Panc1 (cell line): ENCODE data around the gene PKP1. TPM values are rescaled to one million over a fixed set of nuclear protein-coding genes. Genes with fewer than 3 reads are reported as not detected.
A peak's percentile ranks its signal among the peaks of the same experiment; 100 is the strongest.

Experiments
- ATAC-seq: fragments of 200-7000 bp; cut with Tn5 transposase; 2 replicates; pipeline ENCODE4 v1.9.1; 2020; ENCODE audit warnings: mild to moderate bottlenecking, moderate library complexity
- BruUV-seq: library from RNA; stranded (reverse); fragments of 400-500 nt; replicated peaks from 2 replicates; lab custom pipeline; 2021; lab: Mats Ljungman, UMichigan
- CTCF ChIA-PET: fragments of 300-600 bp; sonication (Branson Sonifier 250); formaldehyde crosslinking; loops from one replicate; lab custom pipeline; 2022; ENCODE audit warnings: antibody characterized with exemption; lab: Charles Lee
- POLR2A ChIA-PET: fragments of 300-600 bp; sonication (Branson Sonifier 250); formaldehyde crosslinking; loops from one replicate; lab custom pipeline; 2022; ENCODE audit warnings: antibody characterized with exemption; lab: Charles Lee
- DNase-seq: peaks from one replicate; pipeline ENCODE4 v3.0.0-alpha.2; 2010; ENCODE audit warnings: low read depth, low spot score
- H3K27ac ChIP-seq: 2 replicates; pipeline ENCODE4 v1.5.1; 2011; ENCODE audit warnings: mild to moderate bottlenecking, low read length, inconsistent platforms
- H3K27me3 ChIP-seq: fragments of 200-500 bp; sonication (Bioruptor generic); 2 replicates; pipeline ENCODE4 v1.6.0; 2014; ENCODE audit warnings: low read length, inconsistent platforms; ENCODE audit not compliant: control insufficient read depth, insufficient read depth
- H3K36me3 ChIP-seq: fragments of 200-500 bp; sonication (Bioruptor generic); 2 replicates; pipeline ENCODE4 v1.5.1; 2014; ENCODE audit warnings: inconsistent platforms, mild to moderate bottlenecking, low read length, moderate library complexity; ENCODE audit not compliant: control insufficient read depth, insufficient read depth
- H3K4me1 ChIP-seq: 2 replicates; pipeline ENCODE4 v1.5.1; 2011; ENCODE audit warnings: inconsistent platforms, mild to moderate bottlenecking, low read length, moderate library complexity; ENCODE audit not compliant: control insufficient read depth, insufficient read depth
- H3K4me3 ChIP-seq, 2 experiments: 2 replicates each; pipeline ENCODE4 v1.5.1; 2011 to 2012; ENCODE audit warnings: low read depth in 2 of 2, low read length in 2 of 2, mild to moderate bottlenecking in 2 of 2, inconsistent platforms in 1 of 2, moderate library complexity in 1 of 2
- H3K9me3 ChIP-seq: fragments of 200-500 bp; sonication (Bioruptor generic); 2 replicates; pipeline ENCODE4 v1.5.1; 2014; ENCODE audit warnings: low read depth, mild to moderate bottlenecking, inconsistent platforms, low read length, moderate library complexity; ENCODE audit not compliant: control insufficient read depth, insufficient read depth
- CTCF ChIP-seq: fragments of 450-650 bp; IDR thresholded peaks from 2 replicates; pipeline ENCODE4 v1.5.1; 2017; ENCODE audit warnings: mild to moderate bottlenecking
- POLR2AphosphoS5 ChIP-seq: IDR thresholded peaks from 2 replicates; pipeline ENCODE4 v1.6.1; 2012; ENCODE audit warnings: mild to moderate bottlenecking, low read depth, low read length, moderate library complexity
- SIN3A ChIP-seq: IDR thresholded peaks from 2 replicates; pipeline ENCODE4 v1.6.1; 2012; ENCODE audit warnings: low read depth, mild to moderate bottlenecking, low read length, moderate library complexity, borderline replicate concordance; ENCODE audit not compliant: insufficient read depth
- TCF7L2 ChIP-seq: IDR thresholded peaks from 2 replicates; pipeline ENCODE4 v1.6.1; 2011; ENCODE audit warnings: mild to moderate bottlenecking, low read depth, low read length, inconsistent platforms
- in situ Hi-C: cut with HindIII; loops from 2 replicates; pipeline ENCODE4 v1.10.0; 2016; ENCODE audit warnings: low sequenced_read_pairs, low pct_unique_long_range_greater_than_20kb
- intact Hi-C: fragments of 100-400 bp; cut with micrococcal nuclease; formaldehyde crosslinking; loops from one replicate; pipeline ENCODE4 v1.10.0; 2022; ENCODE audit not compliant: unreplicated experiment
- total RNA-seq: library from RNA; stranded (reverse); gene quantifications from one replicate; pipeline ENCODE4 v1.2.1, GENCODE V29; 2021; ENCODE audit not compliant: unreplicated experiment
- TF ChIP-seq, protein P1 (sequence below), 2 experiments: IDR thresholded peaks; 2 replicates each; pipeline ENCODE4 v1.6.1; 2011 to 2012; ENCODE audit warnings: low read depth in 2 of 2, control low read depth in 1 of 2, low read length in 1 of 2, mild to moderate bottlenecking in 1 of 2, moderate library complexity in 1 of 2; ENCODE audit not compliant: insufficient read depth in 1 of 2

The PKP1 gene
- total RNA-seq, 1 experiment from 2014 or later: 0.44 TPM

- CTCF ChIA-PET: interaction anchor here (0.6 to 1.7 kb wide), 9 partner anchors 12 to 346 kb away, joined by 3 to 8 read pairs (median 3); no protein-coding TSS in a partner anchor
- POLR2A ChIA-PET: interaction anchor here (0.6 kb wide), 1 partner anchor 62 kb away, joined by 4 read pairs; no protein-coding TSS in a partner anchor
- H3K27me3 ChIP-seq: peaks cover 2% of the 10 kb centered on the region
- no TSS peak for BruUV-seq
- DNase-seq (no peak), ATAC-seq (no peak)
- in situ Hi-C loops (no loop called here), intact Hi-C loops (loop anchor here (5.0 kb wide), 1 partner anchor 95 kb away; no protein-coding TSS in a partner anchor)
- H3K36me3 ChIP-seq: no peaks in the 10 kb centered on the region
- no peak overlapping the region for H3K27ac ChIP-seq
- H3K4me1 ChIP-seq: no peaks in the 10 kb centered on the region
- no peak for TF ChIP-seq POLR2AphosphoS5
- no peak for TF ChIP-seq SIN3A
- TF ChIP-seq, protein P1, sequence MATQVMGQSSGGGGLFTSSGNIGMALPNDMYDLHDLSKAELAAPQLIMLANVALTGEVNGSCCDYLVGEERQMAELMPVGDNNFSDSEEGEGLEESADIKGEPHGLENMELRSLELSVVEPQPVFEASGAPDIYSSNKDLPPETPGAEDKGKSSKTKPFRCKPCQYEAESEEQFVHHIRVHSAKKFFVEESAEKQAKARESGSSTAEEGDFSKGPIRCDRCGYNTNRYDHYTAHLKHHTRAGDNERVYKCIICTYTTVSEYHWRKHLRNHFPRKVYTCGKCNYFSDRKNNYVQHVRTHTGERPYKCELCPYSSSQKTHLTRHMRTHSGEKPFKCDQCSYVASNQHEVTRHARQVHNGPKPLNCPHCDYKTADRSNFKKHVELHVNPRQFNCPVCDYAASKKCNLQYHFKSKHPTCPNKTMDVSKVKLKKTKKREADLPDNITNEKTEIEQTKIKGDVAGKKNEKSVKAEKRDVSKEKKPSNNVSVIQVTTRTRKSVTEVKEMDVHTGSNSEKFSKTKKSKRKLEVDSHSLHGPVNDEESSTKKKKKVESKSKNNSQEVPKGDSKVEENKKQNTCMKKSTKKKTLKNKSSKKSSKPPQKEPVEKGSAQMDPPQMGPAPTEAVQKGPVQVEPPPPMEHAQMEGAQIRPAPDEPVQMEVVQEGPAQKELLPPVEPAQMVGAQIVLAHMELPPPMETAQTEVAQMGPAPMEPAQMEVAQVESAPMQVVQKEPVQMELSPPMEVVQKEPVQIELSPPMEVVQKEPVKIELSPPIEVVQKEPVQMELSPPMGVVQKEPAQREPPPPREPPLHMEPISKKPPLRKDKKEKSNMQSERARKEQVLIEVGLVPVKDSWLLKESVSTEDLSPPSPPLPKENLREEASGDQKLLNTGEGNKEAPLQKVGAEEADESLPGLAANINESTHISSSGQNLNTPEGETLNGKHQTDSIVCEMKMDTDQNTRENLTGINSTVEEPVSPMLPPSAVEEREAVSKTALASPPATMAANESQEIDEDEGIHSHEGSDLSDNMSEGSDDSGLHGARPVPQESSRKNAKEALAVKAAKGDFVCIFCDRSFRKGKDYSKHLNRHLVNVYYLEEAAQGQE (IDR thresholded peaks at IDR 0.05; ENCODE audit: insufficient read depth in 1 of 2, low read depth in 2 of 2, low read length in 1 of 2): no peak
- no peak for TF ChIP-seq TCF7L2
- no peak for TF ChIP-seq CTCF
- no peaks in the 10 kb centered on the region for H3K9me3 ChIP-seq
- no peak overlapping the region for H3K4me3 ChIP-seq
These were observed 64.3 kb downstream of the PKP1 start for GRCh38 chr1:201347498-201348210.

DNA sequence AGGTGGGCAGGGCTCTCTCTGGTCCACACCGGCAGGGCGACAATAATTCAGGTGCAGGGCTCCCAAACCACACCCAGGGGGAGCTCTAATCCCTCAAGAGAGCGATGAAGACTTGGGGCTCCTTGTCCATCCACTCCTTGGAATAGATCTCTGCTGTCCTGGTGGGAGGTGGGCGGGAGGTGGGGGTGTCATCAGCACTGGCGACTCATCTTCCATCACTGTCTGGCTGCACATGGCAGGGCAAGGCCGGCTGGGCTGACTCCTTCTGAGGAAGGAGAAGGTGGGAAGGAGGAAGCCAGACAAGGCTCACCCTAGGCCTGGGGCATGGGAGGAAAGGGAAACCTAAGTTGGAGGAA lies 64.9 kb downstream of the PKP1 start:
- H3K9me3 ChIP-seq: no peaks in the 10 kb centered on the region
- H3K4me1 ChIP-seq: no peaks in the 10 kb centered on the region
- peaks cover 2% of the 10 kb centered on the region for H3K27me3 ChIP-seq
- in situ Hi-C loops (no loop called here), intact Hi-C loops (loop anchor here (5.0 kb wide), 1 partner anchor 96 kb away; no protein-coding TSS in a partner anchor)
- DNase-seq (no peak), ATAC-seq (peak; percentile 88)
- H3K4me3 ChIP-seq: no peak overlapping the region
- BruUV-seq: no TSS peak
- no peaks in the 10 kb centered on the region for H3K36me3 ChIP-seq
- ChIA-PET POLR2A (no interaction called here), CTCF (interaction anchor here (0.6 to 1.1 kb wide), 3 partner anchors 73 to 346 kb away, joined by 3 to 6 read pairs (median 3); no protein-coding TSS in a partner anchor)
- TF ChIP-seq CTCF: peak; percentile 83
- TF ChIP-seq TCF7L2: no peak
- H3K27ac ChIP-seq: no peak overlapping the region
